Muscle layer of duodenum (tissue), 2 donors: ENCODE results near the gene NUCB2.

Experiments
- H3K27ac ChIP-seq: one replicate; pipeline ENCODE4 v1.7.0; 2013; ENCODE audit warnings: mild to moderate bottlenecking, low read length
- H3K27me3 ChIP-seq: one replicate; pipeline ENCODE4 v1.7.0; 2013; ENCODE audit warnings: low read depth, mild to moderate bottlenecking, control low read depth, low read length
- H3K36me3 ChIP-seq, 2 donors: one replicate each; pipeline ENCODE4 v1.7.0; 2013; ENCODE audit warnings: low read length in 2 of 2, control low read depth in 1 of 2, mild to moderate bottlenecking in 1 of 2; ENCODE audit not compliant: insufficient read depth in 2 of 2, control insufficient read depth in 1 of 2
- H3K4me1 ChIP-seq, 2 donors: one replicate each; pipeline ENCODE4 v1.7.0; 2013; ENCODE audit warnings: low read length in 2 of 2, mild to moderate bottlenecking in 2 of 2, control low read depth in 1 of 2, moderate library complexity in 1 of 2; ENCODE audit not compliant: insufficient read depth in 2 of 2, control insufficient read depth in 1 of 2
- H3K4me3 ChIP-seq, 2 donors: one replicate each; pipeline ENCODE4 v1.7.0; 2013; ENCODE audit warnings: low read length in 2 of 2, low read depth in 1 of 2, mild to moderate bottlenecking in 1 of 2
- H3K9me3 ChIP-seq, 2 donors: one replicate each; pipeline ENCODE4 v1.7.0; 2013; ENCODE audit warnings: low read length in 2 of 2, control low read depth in 1 of 2, mild to moderate bottlenecking in 1 of 2; ENCODE audit not compliant: control insufficient read depth in 1 of 2
- donor health status: healthy.

The NUCB2 gene

DNA sequence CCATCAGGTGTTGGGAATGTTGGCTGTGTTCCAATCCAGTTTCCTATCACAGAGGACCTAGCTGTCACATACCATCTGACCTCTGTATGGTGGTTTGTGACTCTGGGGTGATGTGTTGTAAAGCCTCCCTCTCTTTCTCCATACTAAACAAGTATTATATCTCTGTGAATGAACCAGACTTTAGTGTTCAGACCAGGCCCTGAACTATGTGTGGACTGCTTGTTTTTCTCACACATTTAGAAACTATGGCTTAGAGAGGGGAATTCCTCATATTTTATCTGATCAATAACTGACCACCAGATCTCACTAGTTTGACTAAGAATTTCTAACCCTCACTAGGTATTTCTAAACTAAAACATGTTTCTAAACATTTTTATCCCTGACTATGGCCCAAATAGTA is 92.6 kb downstream of the NUCB2 start:
- Histone ChIP-seq H3K4me3 (no peak overlapping the region), H3K9me3 (peaks cover 37 to 56% of the 10 kb centered on the region in 2 donors)

DNA sequence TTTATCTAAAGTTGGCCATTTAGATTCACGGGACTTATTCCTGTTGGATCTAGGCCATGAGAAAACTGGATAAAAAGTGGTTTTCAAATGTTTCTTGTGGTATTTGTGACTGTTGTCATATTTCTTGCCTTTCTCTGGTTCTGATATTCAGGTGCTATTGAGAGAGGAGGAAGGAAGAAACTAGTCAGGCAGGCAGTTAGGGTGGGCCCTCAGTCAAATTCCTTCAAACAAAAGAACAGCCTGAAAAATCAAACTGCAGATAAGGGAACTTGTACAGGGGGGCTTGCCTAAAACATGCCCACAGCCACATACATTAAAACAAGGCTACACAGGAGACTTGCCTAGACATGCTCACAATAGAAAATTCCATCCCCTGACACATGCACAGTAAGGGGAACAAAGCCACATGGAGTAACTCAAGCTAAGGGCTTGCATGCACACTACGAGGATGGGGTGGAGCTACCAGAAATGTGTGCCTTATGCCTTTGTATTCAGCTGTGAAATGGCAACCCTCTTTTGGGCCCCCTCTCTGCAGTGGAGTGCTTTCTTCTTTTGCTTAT is 93.2 kb downstream of the NUCB2 start:
- no peaks in the 10 kb centered on the region for H3K4me1 ChIP-seq
- H3K9me3 ChIP-seq = peaks cover 37 to 57% of the 10 kb centered on the region in 2 donors
- H3K27me3 ChIP-seq = no peaks in the 10 kb centered on the region
- H3K36me3 ChIP-seq = peaks cover 13 to 67% of the 10 kb centered on the region in 2 donors
- no peak overlapping the region for H3K27ac ChIP-seq
- H3K4me3 ChIP-seq = no peak overlapping the region

More for the DNA sequence above, 92.6 kb downstream of the NUCB2 start:
- Histone ChIP-seq H3K4me1 (no peaks in the 10 kb centered on the region), H3K36me3 (peaks cover 13 to 61% of the 10 kb centered on the region in 2 donors), H3K27me3 (no peaks in the 10 kb centered on the region), H3K27ac (no peak overlapping the region)

DNA sequence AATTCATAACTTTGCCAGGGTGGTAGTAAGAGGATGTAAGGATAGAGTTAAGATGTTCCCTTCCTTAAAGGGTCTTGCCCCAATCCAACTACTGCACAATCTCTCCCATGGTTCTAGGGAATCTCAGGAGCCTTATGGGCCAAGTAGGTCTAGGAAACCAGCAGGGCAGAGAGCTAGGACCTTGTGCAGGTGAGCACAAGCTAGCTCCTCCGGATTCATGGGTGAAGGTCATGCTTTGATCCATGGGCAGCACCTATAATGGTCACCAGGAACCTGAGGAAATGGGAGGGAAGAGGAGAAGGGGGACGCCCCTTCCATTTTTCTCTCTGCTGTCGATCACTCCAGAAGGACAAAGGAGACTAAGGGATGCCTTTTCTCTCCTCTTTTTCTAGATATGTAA is 95.1 kb downstream of the NUCB2 start:
- H3K9me3 ChIP-seq = peaks cover 41 to 57% of the 10 kb centered on the region in 2 donors
- H3K27ac ChIP-seq = no peak overlapping the region
- H3K4me1 ChIP-seq = no peaks in the 10 kb centered on the region
- peaks cover 13 to 77% of the 10 kb centered on the region in 2 donors for H3K36me3 ChIP-seq
- H3K4me3 ChIP-seq = peak overlapping the region in 1 of 2 donors; percentile 47
- no peaks in the 10 kb centered on the region for H3K27me3 ChIP-seq

DNA sequence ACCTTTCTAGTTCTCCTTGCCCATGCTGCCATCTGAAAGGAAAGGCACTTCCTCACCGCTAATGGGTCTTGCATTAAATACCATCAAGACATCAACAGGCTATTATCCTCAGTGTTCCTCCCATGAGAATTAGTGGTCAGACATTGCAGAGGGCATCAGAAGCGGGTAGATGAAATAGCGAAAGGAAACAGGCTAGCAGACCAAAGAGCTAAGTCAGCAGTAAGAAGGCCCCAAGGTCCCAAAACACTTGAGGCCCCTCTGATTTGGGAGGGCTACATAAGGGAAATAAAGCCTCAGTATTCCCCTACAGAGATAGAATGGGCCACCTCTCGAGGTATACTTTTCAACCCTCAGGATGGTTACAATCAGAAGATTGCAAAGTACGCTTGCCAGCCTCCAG is 99.0 kb downstream of the NUCB2 start:
- no peak overlapping the region for H3K4me3 ChIP-seq
- H3K27me3 ChIP-seq = no peaks in the 10 kb centered on the region
- no peaks in the 10 kb centered on the region for H3K4me1 ChIP-seq
- no peak overlapping the region for H3K27ac ChIP-seq
- H3K9me3 ChIP-seq = peaks cover 23 to 36% of the 10 kb centered on the region in 2 donors
- peaks cover 0 to 51% of the 10 kb centered on the region in 2 donors for H3K36me3 ChIP-seq

DNA sequence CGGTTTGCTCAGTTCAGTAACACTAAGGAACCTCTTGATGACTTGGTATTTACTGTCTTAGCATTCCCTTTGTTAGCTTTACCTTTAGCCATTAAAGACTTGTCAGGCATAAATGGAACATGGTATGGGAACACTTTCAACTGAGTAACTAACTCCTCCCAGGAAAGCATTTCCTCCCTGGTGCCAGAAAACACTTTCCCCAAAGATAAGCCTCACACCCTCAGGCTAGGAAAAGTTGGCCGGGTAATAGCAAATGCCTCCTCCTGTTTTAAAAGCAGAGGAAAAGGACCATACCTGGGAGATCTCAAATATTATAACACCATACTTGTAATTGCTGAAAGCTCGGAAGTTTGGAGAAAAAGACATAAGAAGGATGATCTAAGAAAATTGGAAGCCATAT is 100.0 kb downstream of the NUCB2 start:
- Histone ChIP-seq H3K4me3 (no peak overlapping the region), H3K36me3 (peaks cover 0 to 42% of the 10 kb centered on the region in 2 donors), H3K27me3 (no peaks in the 10 kb centered on the region), H3K9me3 (peaks cover 13 to 27% of the 10 kb centered on the region in 2 donors), H3K27ac (no peak overlapping the region), H3K4me1 (no peaks in the 10 kb centered on the region)

DNA sequence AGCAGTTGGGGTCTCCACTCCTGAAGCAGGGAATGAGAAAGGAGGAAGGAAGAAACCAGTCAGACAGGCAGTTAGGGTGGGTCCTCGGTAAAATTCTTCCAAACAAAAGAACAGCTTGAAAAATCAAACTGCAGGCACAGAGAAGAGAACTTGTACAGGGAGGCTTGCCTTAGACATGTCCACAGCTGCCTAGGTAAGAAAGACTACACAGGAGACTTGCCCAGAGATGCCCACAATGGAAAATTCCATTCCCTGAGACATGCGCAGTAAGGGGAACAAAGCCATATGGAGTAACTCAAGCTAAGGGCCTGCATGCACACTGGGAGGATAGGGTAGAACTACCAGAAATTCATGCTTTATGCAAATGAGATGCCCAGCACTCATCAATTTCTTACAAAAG is 102.1 kb downstream of the NUCB2 start:
- H3K27me3 ChIP-seq = no peaks in the 10 kb centered on the region
- peaks cover 0 to 20% of the 10 kb centered on the region in 2 donors for H3K36me3 ChIP-seq
- H3K27ac ChIP-seq = no peak overlapping the region
- no peak overlapping the region for H3K4me3 ChIP-seq
- H3K9me3 ChIP-seq = peaks cover 4 to 5% of the 10 kb centered on the region in 2 donors
- H3K4me1 ChIP-seq = no peaks in the 10 kb centered on the region

DNA sequence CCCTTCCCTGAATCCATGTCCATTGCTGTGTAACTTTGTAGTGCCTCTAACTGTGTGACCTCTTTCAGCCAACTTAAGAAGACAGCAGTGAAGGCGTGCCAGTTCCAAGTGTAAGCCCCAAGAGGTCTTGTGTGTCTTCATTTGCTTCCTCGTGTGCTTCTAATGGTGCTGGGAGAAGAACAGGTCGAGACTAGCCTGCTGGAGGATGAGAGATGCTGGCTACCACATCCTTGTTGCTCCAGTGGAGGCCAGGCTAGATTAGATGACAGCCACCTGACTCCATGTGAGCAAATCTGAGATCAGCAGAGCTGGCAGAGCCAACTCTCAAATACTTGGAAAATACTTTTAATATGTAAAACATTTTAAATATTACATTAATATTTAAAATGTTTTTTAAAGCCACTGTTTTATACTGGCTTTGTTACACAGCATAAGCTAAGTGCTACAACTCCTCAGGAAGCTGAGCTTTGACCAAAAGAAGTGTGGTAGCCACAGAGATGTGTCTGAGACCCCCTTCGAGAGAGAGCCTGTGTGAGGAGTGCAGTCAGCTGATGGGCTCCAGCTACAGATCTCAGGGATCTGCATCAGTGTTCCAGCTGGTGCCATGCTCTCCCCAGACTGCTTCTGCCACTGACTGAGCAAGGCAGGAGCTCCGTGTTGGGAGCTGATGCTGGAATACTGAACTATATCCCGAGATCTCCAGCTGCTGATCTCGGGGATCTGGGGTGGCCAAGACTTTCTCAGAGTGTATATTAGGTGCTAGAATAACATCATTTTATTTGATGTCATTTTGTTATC is 103.0 kb downstream of the NUCB2 start:
- peaks cover 0 to 4% of the 10 kb centered on the region in 2 donors for H3K4me1 ChIP-seq
- H3K36me3 ChIP-seq = peaks cover 0 to 11% of the 10 kb centered on the region in 2 donors
- no peak overlapping the region for H3K4me3 ChIP-seq
- H3K27ac ChIP-seq = no peak overlapping the region
- H3K9me3 ChIP-seq = peaks cover 0 to 4% of the 10 kb centered on the region in 2 donors
- H3K27me3 ChIP-seq = no peaks in the 10 kb centered on the region

DNA sequence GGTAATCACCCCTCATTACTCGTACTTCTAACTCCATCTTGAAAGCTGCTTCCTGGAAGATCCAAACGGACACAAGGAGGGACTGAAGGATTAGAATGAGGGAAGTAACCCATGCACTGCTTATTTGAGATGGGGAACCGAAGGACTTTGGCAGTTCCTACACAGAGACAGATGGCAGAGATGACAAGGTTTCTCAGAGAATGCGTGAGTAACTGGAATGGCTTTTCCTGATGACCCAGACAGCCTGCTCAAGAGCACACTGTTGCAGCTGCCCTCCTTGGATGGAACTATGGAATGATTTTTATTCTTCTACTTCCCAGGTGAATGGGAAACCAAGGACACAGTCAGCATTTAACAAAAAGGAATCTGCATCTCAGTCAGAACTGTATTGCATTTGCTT is 104.6 kb downstream of the NUCB2 start:
- H3K9me3 ChIP-seq = no peaks in the 10 kb centered on the region
- H3K36me3 ChIP-seq = peaks cover 0 to 4% of the 10 kb centered on the region in 2 donors
- H3K4me3 ChIP-seq = no peak overlapping the region
- H3K27me3 ChIP-seq = no peaks in the 10 kb centered on the region
- no peak overlapping the region for H3K27ac ChIP-seq
- H3K4me1 ChIP-seq = peaks cover 0 to 4% of the 10 kb centered on the region in 2 donors
